Gastrocnemius medialis (tissue), 4 donors: ENCODE data around the gene TULP3. TPM values are rescaled to one million over a fixed set of nuclear protein-coding genes. Genes with fewer than 3 reads are reported as not detected.

ENCODE experiments used
- ATAC-seq, 2 donors: fragments of 150-250 bp; one replicate each; pipeline ENCODE4 v1.9.1; 2016
- DNase-seq, 2 donors: peaks; one replicate each; pipeline ENCODE4 v3.0.0-alpha.2; 2019
- H3K27ac ChIP-seq, 4 donors: fragments of 200-600 bp; sonication (generic); 1 replicate in 1 of 4; 2 replicates in 3 of 4; pipeline ENCODE4 v1.5.1; 2016 to 2018; ENCODE audit warnings: mild to moderate bottlenecking in 2 of 4, moderate library complexity in 1 of 4
- H3K27me3 ChIP-seq, 3 donors: fragments of 200-600 bp; sonication (generic) in 2 of 3; 1 replicate in 1 of 3; 2 replicates in 2 of 3; pipeline versions ENCODE4 v1.5.1 to v1.6.0; 2016 to 2019; ENCODE audit warnings: mild to moderate bottlenecking in 1 of 3, moderate library complexity in 1 of 3
- H3K36me3 ChIP-seq, 2 donors: fragments of 200-600 bp; sonication (generic) in 1 of 2; one replicate each; pipeline ENCODE4 v1.5.1; 2017 to 2018
- H3K4me1 ChIP-seq, 2 donors: fragments of 200-600 bp; sonication (generic) in 1 of 2; one replicate each; pipeline ENCODE4 v1.5.1; 2016 to 2017; ENCODE audit warnings: mild to moderate bottlenecking in 2 of 2
- H3K4me3 ChIP-seq, 4 donors: fragments of 200-600 bp; sonication (generic) in 3 of 4; 1 replicate in 1 of 4; 2 replicates in 3 of 4; pipeline ENCODE4 v1.5.1; 2016 to 2019; ENCODE audit warnings: mild to moderate bottlenecking in 2 of 4
- H3K9me3 ChIP-seq, 3 donors: fragments of 200-600 bp; sonication (generic) in 2 of 3; 1 replicate in 1 of 3; 2 replicates in 2 of 3; pipeline ENCODE4 v1.5.1; 2016 to 2019
- POLR2A ChIP-seq, 2 donors: fragments of 450-650 bp; IDR thresholded peaks; one replicate each; pipeline ENCODE4 v1.6.1; 2017; ENCODE audit warnings: antibody characterized with exemption in 2 of 2, mild to moderate bottlenecking in 2 of 2, moderate library complexity in 2 of 2
- in situ Hi-C, 4 donors: fragments of 200-750 bp; cut with MboI; loops; one replicate each; pipeline versions ENCODE4 v1.15.0 to v1.8.0; 2017; ENCODE audit warnings: low sequenced_read_pairs in 4 of 4
- intact Hi-C: fragments of 100-400 bp; cut with DNase I; formaldehyde crosslinking; loops from one replicate; pipeline ENCODE4 v1.15.1; 2023; ENCODE audit warnings: low total_unique reads
- total RNA-seq, 4 donors: library from RNA; depleted of rRNA; stranded (reverse); fragments of >200 nt; gene quantifications; one replicate each; pipeline versions ENCODE4 v1.1.0 to v1.2.3, GENCODE V29; 2016
- TF ChIP-seq, protein P1 (sequence below), 5 experiments: fragments of 450-650 bp in 3 of 5; fragments of 200-600 bp in 2 of 5; sonication (generic) in 2 of 5; IDR thresholded peaks in 4 of 5; conservative IDR thresholded peaks in 1 of 5; 1 replicate in 4 of 5; 2 replicates in 1 of 5; pipeline ENCODE4 v1.5.1; 2016 to 2019; ENCODE audit warnings: antibody characterized with exemption in 5 of 5, mild to moderate bottlenecking in 3 of 5, moderate library complexity in 3 of 5

Gene TULP3
- total RNA-seq, 4 donors from 2014 or later: 2.8 to 15.8 (median 11.2) TPM

DNA sequence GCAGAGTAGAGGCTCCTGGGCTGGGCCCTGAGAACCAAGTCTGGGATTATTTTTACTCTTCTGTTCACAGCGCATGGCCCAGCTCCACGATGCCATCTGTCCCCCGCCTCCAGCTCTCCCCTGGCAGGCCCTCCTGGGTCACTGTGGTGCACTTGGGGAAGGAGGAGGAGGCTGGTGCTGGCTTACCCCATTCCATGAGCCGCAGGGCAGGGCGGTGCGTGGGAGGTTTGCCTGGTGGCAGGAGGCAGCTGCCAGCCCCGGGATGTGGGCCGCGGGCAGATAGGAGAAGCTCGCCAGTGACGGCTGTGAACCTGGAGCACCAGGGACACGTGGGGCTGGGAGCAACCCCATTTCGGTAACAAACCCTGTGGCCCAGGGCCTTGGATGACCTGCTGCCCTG lies 91.7 kb downstream of the TULP3 start:
- H3K27me3 ChIP-seq: no peaks in the 10 kb centered on the region
- in situ Hi-C loops: no loop called here
- TF ChIP-seq POLR2A (IDR thresholded peaks at IDR 0.05): peak in 1 of 2 donors; percentile 19
- TF ChIP-seq, protein P1, sequence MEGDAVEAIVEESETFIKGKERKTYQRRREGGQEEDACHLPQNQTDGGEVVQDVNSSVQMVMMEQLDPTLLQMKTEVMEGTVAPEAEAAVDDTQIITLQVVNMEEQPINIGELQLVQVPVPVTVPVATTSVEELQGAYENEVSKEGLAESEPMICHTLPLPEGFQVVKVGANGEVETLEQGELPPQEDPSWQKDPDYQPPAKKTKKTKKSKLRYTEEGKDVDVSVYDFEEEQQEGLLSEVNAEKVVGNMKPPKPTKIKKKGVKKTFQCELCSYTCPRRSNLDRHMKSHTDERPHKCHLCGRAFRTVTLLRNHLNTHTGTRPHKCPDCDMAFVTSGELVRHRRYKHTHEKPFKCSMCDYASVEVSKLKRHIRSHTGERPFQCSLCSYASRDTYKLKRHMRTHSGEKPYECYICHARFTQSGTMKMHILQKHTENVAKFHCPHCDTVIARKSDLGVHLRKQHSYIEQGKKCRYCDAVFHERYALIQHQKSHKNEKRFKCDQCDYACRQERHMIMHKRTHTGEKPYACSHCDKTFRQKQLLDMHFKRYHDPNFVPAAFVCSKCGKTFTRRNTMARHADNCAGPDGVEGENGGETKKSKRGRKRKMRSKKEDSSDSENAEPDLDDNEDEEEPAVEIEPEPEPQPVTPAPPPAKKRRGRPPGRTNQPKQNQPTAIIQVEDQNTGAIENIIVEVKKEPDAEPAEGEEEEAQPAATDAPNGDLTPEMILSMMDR (IDR thresholded peaks at IDR 0.05 in 4 of 5, conservative IDR thresholded peaks at IDR 0.05 in 1 of 5): no peak
- H3K9me3 ChIP-seq: no peaks in the 10 kb centered on the region
- peaks cover 39 to 58% of the 10 kb centered on the region in 2 donors for H3K4me1 ChIP-seq
- ATAC-seq (peak; percentile 69 to 86), DNase-seq (peak; percentile 68 to 94)
- peak overlapping the region; percentile 84 to 87 (median 86) for H3K27ac ChIP-seq
- H3K36me3 ChIP-seq: no peaks in the 10 kb centered on the region
- intact Hi-C loops: no loop called here
- H3K4me3 ChIP-seq: no peak overlapping the region

DNA sequence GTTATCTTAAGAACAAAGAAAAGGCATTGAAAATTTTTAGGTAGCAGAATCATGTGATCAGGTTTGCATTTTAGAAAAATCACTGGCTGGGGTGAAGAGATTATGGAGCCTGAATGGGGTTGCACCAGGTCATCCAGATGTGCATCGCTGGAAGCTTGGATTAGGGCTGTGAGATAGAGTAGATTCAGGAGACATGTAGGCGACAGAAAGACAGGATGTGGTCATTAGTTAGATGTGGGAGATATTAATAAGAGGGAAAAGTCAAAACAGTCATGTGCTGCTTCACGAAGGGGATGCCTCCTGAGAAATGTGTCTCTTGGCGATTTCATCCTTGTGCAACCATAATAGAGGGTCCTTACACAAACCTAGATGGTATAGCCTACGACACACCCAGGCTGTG lies 93.6 kb downstream of the TULP3 start:
- peak overlapping the region; percentile 84 to 87 (median 86) for H3K27ac ChIP-seq
- ATAC-seq (no peak), DNase-seq (no peak)
- no peaks in the 10 kb centered on the region for H3K27me3 ChIP-seq
- TF ChIP-seq, protein P1 (IDR thresholded peaks at IDR 0.05 in 4 of 5, conservative IDR thresholded peaks at IDR 0.05 in 1 of 5): no peak
- TF ChIP-seq POLR2A (IDR thresholded peaks at IDR 0.05): no peak
- H3K4me1 ChIP-seq: peaks cover 37 to 46% of the 10 kb centered on the region in 2 donors
- in situ Hi-C loops (no loop called here), intact Hi-C loops (no loop called here)
- H3K4me3 ChIP-seq: no peak overlapping the region
- H3K9me3 ChIP-seq: no peaks in the 10 kb centered on the region
- no peaks in the 10 kb centered on the region for H3K36me3 ChIP-seq

DNA sequence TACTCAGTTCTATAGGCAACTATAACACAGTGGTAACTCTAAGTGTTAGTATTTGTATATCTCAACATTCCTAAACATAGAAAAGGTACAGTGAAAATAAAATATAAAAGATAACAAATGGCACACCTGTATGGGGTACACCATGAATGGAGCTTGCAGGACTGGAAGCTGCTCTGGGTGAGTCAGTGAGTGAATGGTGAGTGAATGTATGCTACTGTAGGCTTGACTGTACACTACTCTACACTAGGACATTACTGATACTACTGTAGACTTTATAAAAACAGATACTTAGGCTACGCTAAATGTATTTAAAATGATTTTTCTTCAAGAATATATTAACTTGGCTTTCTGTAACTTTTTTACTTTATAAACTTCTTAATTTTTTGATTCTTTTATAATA lies 94.0 kb downstream of the TULP3 start:
- Histone ChIP-seq H3K27ac (peak overlapping the region in 3 of 4 donors; percentile 44 to 87 (median 85)), H3K4me1 (peaks cover 37 to 46% of the 10 kb centered on the region in 2 donors), H3K4me3 (no peak overlapping the region), H3K27me3 (no peaks in the 10 kb centered on the region), H3K36me3 (no peaks in the 10 kb centered on the region), H3K9me3 (no peaks in the 10 kb centered on the region)
- DNase-seq: no peak
- intact Hi-C loops: no loop called here
- ATAC-seq: no peak
- in situ Hi-C loops: no loop called here
- TF ChIP-seq, protein P1 (IDR thresholded peaks at IDR 0.05 in 4 of 5, conservative IDR thresholded peaks at IDR 0.05 in 1 of 5): no peak
- no peak for TF ChIP-seq POLR2A (IDR thresholded peaks at IDR 0.05)

DNA sequence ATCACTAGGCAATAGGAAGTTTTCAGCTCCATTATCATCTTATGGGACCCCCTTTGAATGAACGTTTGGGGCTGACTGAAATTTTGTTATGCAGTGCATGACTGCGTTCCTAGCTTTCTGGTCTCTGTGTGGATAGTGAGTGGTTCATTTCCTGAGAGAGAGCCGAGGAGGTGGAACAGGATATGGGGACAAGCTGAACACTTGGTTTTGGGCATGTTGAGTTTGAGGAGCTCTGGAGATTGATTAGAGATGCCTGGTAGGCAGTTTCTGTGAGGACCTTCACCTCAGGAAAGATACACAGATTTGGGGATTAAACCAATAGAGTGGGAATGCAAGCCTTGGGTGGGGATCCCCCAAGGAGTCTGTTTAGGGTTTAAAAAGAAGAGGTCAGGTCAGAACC lies 96.2 kb downstream of the TULP3 start:
- DNase-seq (no peak), ATAC-seq (no peak)
- no peaks in the 10 kb centered on the region for H3K27me3 ChIP-seq
- no peaks in the 10 kb centered on the region for H3K36me3 ChIP-seq
- peaks cover 30 to 40% of the 10 kb centered on the region in 2 donors for H3K4me1 ChIP-seq
- in situ Hi-C loops: no loop called here
- no peaks in the 10 kb centered on the region for H3K9me3 ChIP-seq
- H3K4me3 ChIP-seq: no peak overlapping the region
- intact Hi-C loops: no loop called here
- TF ChIP-seq, protein P1 (IDR thresholded peaks at IDR 0.05 in 4 of 5, conservative IDR thresholded peaks at IDR 0.05 in 1 of 5): no peak
- TF ChIP-seq POLR2A (IDR thresholded peaks at IDR 0.05): no peak
- peak overlapping the region; percentile 16 to 99 (median 37) for H3K27ac ChIP-seq

GRCh38 chr12:2988494-2988893 lies 97.8 kb downstream of the TULP3 start:
- peaks cover 24 to 41% of the 10 kb centered on the region in 2 donors for H3K4me1 ChIP-seq
- H3K36me3 ChIP-seq: no peaks in the 10 kb centered on the region
- peak overlapping the region; percentile 94 to 99 (median 96) for H3K27ac ChIP-seq
- intact Hi-C loops: no loop called here
- no peaks in the 10 kb centered on the region for H3K9me3 ChIP-seq
- H3K4me3 ChIP-seq: no peak overlapping the region
- DNase-seq: no peak
- no peaks in the 10 kb centered on the region for H3K27me3 ChIP-seq
- TF ChIP-seq, protein P1 (IDR thresholded peaks at IDR 0.05 in 4 of 5, conservative IDR thresholded peaks at IDR 0.05 in 1 of 5): no peak
- no peak for TF ChIP-seq POLR2A (IDR thresholded peaks at IDR 0.05)
- no peak for ATAC-seq
- in situ Hi-C loops: no loop called here
